Mesendoderm (in vitro differentiated cells): Measurements from ENCODE around the gene PTGES.
"Not testable (repeated sequence)": the region's sequence is repeated elsewhere in the genome, so short reads cannot be mapped to it uniquely, and the experiment has no call there.

Experiments
- DNase-seq: peaks from one replicate; pipeline ENCODE4 v3.0.0; 2013
- H2AK5ac ChIP-seq: 2 replicates; pipeline ENCODE4 v1.6.1; 2013; ENCODE audit warnings: low read length, inconsistent platforms
- H2BK120ac ChIP-seq: 2 replicates; pipeline ENCODE4 v1.6.1; 2013; ENCODE audit warnings: low read depth, mild to moderate bottlenecking, low read length, moderate library complexity, mixed read lengths
- H2BK15ac ChIP-seq: replicated peaks from 2 replicates; pipeline ENCODE4 v1.6.1; 2013; ENCODE audit warnings: low read depth, mild to moderate bottlenecking, moderate library complexity
- H2BK5ac ChIP-seq: 2 replicates; pipeline ENCODE4 v1.6.1; 2013; ENCODE audit warnings: low read length, inconsistent platforms
- H3K18ac ChIP-seq: 2 replicates; pipeline ENCODE4 v1.6.1; 2013; ENCODE audit warnings: mild to moderate bottlenecking, low read length, mixed read lengths
- H3K23ac ChIP-seq: one replicate; pipeline ENCODE4 v1.6.1; 2013; ENCODE audit warnings: low read length
- H3K27ac ChIP-seq: 2 replicates; pipeline ENCODE4 v1.5.1; 2013; ENCODE audit warnings: low read depth, mild to moderate bottlenecking, inconsistent platforms, low read length, moderate library complexity
- H3K27me3 ChIP-seq: 2 replicates; pipeline ENCODE4 v1.6.1; 2013; ENCODE audit warnings: low read length, control low read depth, mild to moderate bottlenecking, inconsistent platforms; ENCODE audit not compliant: insufficient read depth, poor library complexity
- H3K36me3 ChIP-seq: 2 replicates; pipeline ENCODE4 v1.6.1; 2013; ENCODE audit warnings: low read length, inconsistent platforms; ENCODE audit not compliant: control insufficient read depth, insufficient read depth
- H3K4ac ChIP-seq: one replicate; pipeline ENCODE4 v1.6.1; 2013; ENCODE audit warnings: low read depth, mild to moderate bottlenecking, low read length, moderate library complexity
- H3K4me1 ChIP-seq: 2 replicates; pipeline ENCODE4 v1.6.1; 2013; ENCODE audit warnings: low read depth, low read length, inconsistent platforms; ENCODE audit not compliant: control insufficient read depth
- H3K4me2 ChIP-seq: 2 replicates; pipeline ENCODE4 v1.6.1; 2013; ENCODE audit warnings: low read length
- H3K4me3 ChIP-seq: 2 replicates; pipeline ENCODE4 v1.5.1; 2013; ENCODE audit warnings: mild to moderate bottlenecking, low read length
- H3K56ac ChIP-seq: one replicate; pipeline ENCODE4 v1.6.1; 2013; ENCODE audit warnings: low read length
- H3K79me1 ChIP-seq: 2 replicates; pipeline ENCODE4 v1.6.1; 2013; ENCODE audit warnings: low read length, inconsistent platforms
- H3K79me2 ChIP-seq: 2 replicates; pipeline ENCODE4 v1.6.1; 2013; ENCODE audit warnings: mild to moderate bottlenecking, low read length; ENCODE audit not compliant: control insufficient read depth, insufficient read depth
- H3K9ac ChIP-seq: 2 replicates; pipeline ENCODE4 v1.6.1; 2013; ENCODE audit warnings: low read length, inconsistent platforms
- H4K5ac ChIP-seq: one replicate; pipeline ENCODE4 v1.6.1; 2013; ENCODE audit warnings: low read length
- H4K8ac ChIP-seq: one replicate; pipeline ENCODE4 v1.6.1; 2013; ENCODE audit warnings: low read depth, mild to moderate bottlenecking, control low read depth, low read length, moderate library complexity
- WGBS: extraction: QIAGEN DNeasy Blood & Tissue Kit; methylation state at CpG from one replicate; pipeline ENCODE4 v1.1.7; 2013; ENCODE audit warnings: low lambda C conversion rate, missing lambda C conversion rate; ENCODE audit not compliant: insufficient coverage; ENCODE audit errors: extremely low coverage; 5-methylcytosine and 5-hydroxymethylcytosine counted together

PTGES gene

DNA sequence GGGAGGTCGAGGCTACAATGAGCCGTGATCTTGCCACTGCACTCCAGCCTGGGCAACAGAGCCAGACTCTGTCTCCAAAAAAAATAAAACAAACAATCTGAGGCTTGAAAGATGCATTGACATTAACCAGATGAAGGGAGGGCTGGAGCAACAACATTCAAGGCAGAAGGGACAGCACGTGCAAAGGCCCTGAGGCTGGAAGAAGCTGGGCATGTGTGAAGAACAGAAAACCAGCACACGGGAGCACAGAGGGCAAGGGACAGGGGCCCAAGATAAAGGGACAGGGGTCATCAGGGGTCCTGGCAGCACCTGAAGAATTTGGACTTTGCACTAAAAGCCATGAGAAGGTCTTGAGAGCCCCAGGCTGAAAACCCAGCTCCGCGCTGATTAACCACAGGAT lies 3.3 kb downstream of the PTGES start:
- Histone ChIP-seq H3K18ac (no peak overlapping the region), H2BK5ac (no peak overlapping the region), H3K79me2 (no peaks in the 10 kb centered on the region), H4K5ac (no peak overlapping the region), H3K4ac (no peak overlapping the region), H3K27ac (no peak overlapping the region), H4K8ac (no peak overlapping the region), H3K4me3 (no peak overlapping the region), H3K9ac (no peak overlapping the region), H3K56ac (no peak overlapping the region), H2BK15ac (no peak overlapping the region), H3K23ac (no peak overlapping the region), H3K4me2 (no peak overlapping the region), H2BK120ac (no peak overlapping the region), H3K4me1 (peaks cover 2% of the 10 kb centered on the region), H3K27me3 (no peaks in the 10 kb centered on the region), H3K36me3 (no peaks in the 10 kb centered on the region), H3K79me1 (no peaks in the 10 kb centered on the region), H2AK5ac (no peak overlapping the region)
- no CpG with 5 or more reads among the region's 6 CpGs for WGBS
- no peak for DNase-seq

DNA sequence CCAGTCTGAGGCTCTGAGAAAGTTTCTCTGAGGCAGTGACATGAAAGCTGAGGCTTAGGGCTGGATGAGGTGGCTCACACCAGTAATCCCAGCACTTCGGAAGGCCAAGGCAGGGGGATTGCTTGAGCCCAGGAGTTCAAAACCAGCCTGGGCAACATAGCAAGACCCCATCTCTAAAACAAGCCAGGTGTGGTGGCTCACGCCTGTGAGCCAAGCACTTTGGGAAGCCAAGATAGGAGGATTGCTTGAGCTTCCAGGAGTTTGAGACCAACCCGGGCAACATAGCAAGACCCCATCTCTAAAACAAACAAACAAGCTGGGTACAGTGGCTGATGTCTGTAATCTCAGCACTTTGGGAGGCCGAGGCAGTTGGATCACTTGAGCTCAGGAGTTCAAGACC lies 3.8 kb downstream of the PTGES start:
- not testable (repeated sequence) for H3K4me2 ChIP-seq, H3K23ac ChIP-seq, H3K18ac ChIP-seq, H3K79me1 ChIP-seq, H3K36me3 ChIP-seq, H3K56ac ChIP-seq, H2BK5ac ChIP-seq, H3K9ac ChIP-seq, H3K4me3 ChIP-seq, H3K4ac ChIP-seq, H3K4me1 ChIP-seq, H2AK5ac ChIP-seq, H3K27me3 ChIP-seq, H4K5ac ChIP-seq, H4K8ac ChIP-seq, DNase-seq, H2BK120ac ChIP-seq, H3K79me2 ChIP-seq, H2BK15ac ChIP-seq, H3K27ac ChIP-seq
- no CpG with 5 or more reads among the region's 4 CpGs for WGBS

DNA sequence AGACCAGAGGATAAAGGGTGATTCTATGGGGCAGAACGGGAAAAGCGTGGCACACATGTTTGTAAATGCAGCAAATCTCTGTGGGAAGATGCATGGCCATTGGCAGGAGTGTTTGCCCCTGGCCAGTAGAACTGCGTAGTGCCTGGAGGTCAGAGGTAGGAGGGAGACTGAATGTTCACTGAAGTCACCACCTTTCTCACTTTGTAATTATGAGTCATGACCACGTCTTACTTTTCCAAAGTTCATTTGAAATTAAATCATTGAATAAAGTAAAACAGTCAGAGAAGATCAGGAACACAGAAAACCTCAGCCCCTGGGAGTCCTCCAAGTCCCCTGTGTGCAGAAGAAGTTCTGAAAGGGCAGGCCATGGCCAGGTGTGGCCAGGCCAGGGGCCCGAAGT lies 4.6 kb downstream of the PTGES start:
- Histone ChIP-seq H3K9ac (no peak overlapping the region), H4K8ac (no peak overlapping the region), H2AK5ac (no peak overlapping the region), H2BK5ac (no peak overlapping the region), H3K4me2 (no peak overlapping the region), H3K4me3 (no peak overlapping the region), H2BK120ac (no peak overlapping the region), H3K4me1 (peaks cover 2% of the 10 kb centered on the region), H3K4ac (no peak overlapping the region), H4K5ac (no peak overlapping the region), H3K36me3 (no peaks in the 10 kb centered on the region), H3K18ac (no peak overlapping the region), H2BK15ac (no peak overlapping the region), H3K56ac (no peak overlapping the region), H3K27me3 (no peaks in the 10 kb centered on the region), H3K27ac (no peak overlapping the region), H3K79me1 (no peaks in the 10 kb centered on the region), H3K23ac (no peak overlapping the region), H3K79me2 (no peaks in the 10 kb centered on the region)
- no peak for DNase-seq
- no CpG with 5 or more reads among the region's 5 CpGs for WGBS

DNA sequence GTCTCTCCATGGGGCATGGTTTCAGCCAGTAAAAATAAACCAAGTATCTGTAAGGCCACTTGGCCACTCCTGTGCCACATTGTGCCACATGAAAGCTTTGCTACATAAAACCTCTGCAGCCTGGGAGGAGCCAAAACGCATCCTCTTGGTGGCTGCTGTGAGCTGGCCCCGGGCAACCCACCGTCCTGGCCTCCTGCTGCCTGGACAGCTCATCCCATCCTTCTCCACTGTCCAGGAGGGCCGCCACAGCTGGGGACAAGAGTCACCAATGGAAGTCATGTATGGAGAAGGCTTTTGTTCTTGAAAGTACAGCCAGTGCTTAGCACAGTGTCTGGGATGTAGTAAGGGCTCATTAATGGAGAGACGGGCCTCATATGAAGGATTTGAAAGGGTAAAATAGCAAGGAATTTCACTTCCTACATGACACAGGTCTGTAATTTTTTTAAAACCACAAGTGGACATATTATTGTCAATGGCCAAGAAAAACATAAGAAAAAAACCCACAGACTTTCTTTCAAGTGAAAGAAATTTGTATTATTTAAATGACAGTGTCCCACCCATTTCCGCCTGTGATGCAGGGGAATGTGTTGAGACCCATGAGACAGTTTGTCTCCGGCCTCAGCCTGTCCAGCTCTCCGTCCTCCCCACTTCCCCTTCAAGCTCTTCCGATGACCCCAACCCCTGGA lies 6.6 kb downstream of the PTGES start:
- no peaks in the 10 kb centered on the region for H3K36me3 ChIP-seq
- no peak overlapping the region for H3K9ac ChIP-seq
- H3K4ac ChIP-seq = no peak overlapping the region
- H2BK5ac ChIP-seq = no peak overlapping the region
- no peaks in the 10 kb centered on the region for H3K79me2 ChIP-seq
- H3K23ac ChIP-seq = no peak overlapping the region
- no peak overlapping the region for H3K4me2 ChIP-seq
- H3K56ac ChIP-seq = no peak overlapping the region
- no peak overlapping the region for H3K18ac ChIP-seq
- no peak overlapping the region for H3K4me3 ChIP-seq
- no peak overlapping the region for H3K27ac ChIP-seq
- H4K8ac ChIP-seq = no peak overlapping the region
- no peaks in the 10 kb centered on the region for H3K27me3 ChIP-seq
- H2AK5ac ChIP-seq = no peak overlapping the region
- H4K5ac ChIP-seq = no peak overlapping the region
- H3K79me1 ChIP-seq = no peaks in the 10 kb centered on the region
- no peak overlapping the region for H2BK120ac ChIP-seq
- DNase-seq = no peak
- WGBS = no CpG with 5 or more reads among the region's 9 CpGs
- no peaks in the 10 kb centered on the region for H3K4me1 ChIP-seq
- no peak overlapping the region for H2BK15ac ChIP-seq

DNA sequence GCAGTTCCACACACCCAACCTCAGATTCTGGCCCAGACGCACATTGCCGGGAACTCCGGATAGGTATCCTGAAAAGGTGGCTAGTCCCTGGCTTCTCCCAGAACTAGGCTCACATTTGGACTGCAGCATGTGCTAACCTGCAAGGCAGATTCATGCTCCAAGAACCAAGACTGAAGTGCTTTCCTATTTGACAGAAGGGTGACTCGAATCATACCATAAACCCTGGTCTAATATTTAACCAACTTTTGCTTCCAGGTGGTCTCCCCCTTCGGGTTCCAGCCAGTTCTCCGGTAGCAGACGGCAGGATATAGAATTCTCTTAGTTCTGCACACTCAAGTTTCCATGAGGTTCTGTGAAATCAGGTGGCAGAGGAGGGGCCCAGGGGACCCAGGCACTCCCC lies 7.6 kb downstream of the PTGES start:
- no peaks in the 10 kb centered on the region for H3K27me3 ChIP-seq
- no peak overlapping the region for H3K27ac ChIP-seq
- no peak overlapping the region for H3K23ac ChIP-seq
- no peak overlapping the region for H4K5ac ChIP-seq
- H2BK120ac ChIP-seq = no peak overlapping the region
- no peak overlapping the region for H3K4me3 ChIP-seq
- H3K4me1 ChIP-seq = no peaks in the 10 kb centered on the region
- H4K8ac ChIP-seq = no peak overlapping the region
- H2AK5ac ChIP-seq = no peak overlapping the region
- no peaks in the 10 kb centered on the region for H3K79me1 ChIP-seq
- no peak overlapping the region for H3K56ac ChIP-seq
- H3K4me2 ChIP-seq = no peak overlapping the region
- no peak overlapping the region for H2BK15ac ChIP-seq
- no peak overlapping the region for H2BK5ac ChIP-seq
- H3K4ac ChIP-seq = no peak overlapping the region
- no peaks in the 10 kb centered on the region for H3K79me2 ChIP-seq
- no peak overlapping the region for H3K18ac ChIP-seq
- no peaks in the 10 kb centered on the region for H3K36me3 ChIP-seq
- DNase-seq = no peak
- H3K9ac ChIP-seq = no peak overlapping the region
- no CpG with 5 or more reads among the region's 7 CpGs for WGBS
